Measurements from ENCODE around the gene IL3.

IL3 gene

DNA sequence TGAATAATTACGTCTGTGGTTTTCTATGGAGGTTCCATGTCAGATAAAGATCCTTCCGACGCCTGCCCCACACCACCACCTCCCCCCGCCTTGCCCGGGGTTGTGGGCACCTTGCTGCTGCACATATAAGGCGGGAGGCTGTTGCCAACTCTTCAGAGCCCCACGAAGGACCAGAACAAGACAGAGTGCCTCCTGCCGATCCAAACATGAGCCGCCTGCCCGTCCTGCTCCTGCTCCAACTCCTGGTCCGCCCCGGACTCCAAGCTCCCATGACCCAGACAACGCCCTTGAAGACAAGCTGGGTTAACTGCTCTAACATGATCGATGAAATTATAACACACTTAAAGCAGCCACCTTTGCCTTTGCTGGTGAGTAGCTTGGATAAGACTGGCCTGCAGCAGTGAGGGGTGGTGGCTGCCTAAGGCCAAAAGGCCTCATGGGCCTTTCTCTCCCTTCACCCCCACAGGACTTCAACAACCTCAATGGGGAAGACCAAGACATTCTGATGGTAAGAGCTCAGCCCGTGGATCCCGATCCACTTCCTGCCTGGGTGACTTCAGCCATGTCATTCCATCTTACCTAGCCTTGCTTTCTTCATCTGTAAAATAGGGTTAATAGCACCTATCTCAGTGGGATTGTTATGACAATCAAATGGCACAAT, at the start of gene IL3:
Gene IL3 (plus strand): TSS at position 155 of the 661 bp plus-strand sequence. CDS start 52 bp downstream, at position 207.
- DNase-seq = no peak

- no peak for DNase-seq
These were observed 49.4 kb upstream of the IL3 start for GRCh38 chr5:132010989-132011621.

DNA sequence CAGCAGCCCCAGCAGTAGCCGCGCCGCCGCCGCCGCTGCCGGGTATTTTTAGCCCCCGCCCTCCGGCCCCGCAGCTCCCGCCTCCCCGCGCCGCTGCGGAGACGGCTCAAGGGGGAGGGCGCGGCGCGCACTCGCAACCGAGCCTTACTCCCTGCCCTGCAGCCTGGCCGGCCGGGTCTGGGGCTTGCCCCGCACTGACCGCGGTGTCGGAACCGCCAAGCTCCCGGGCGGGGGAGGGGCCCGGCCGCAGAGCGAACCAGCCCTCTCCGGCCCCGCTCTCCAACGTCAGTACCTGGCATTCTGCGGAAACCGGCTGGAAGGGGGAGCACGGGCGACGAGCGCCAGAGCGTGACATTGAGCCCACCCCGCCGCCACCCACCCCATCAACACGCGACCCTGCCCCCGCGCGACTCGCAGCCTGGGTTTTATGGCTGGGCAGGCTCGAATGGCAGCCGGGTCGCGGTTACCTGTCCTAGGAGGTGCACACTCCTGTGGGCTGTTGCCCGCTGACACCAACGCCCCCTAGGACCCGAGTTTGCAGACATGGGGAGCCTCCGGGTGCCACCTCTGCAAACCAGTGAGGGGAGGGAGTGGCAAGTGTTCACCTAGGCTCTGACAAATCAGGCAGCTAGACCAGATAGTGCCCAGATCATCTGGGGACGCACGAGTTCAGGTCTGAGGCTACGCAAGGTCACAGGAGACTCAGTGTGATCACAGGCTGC, 48.7 kb upstream of the IL3 start, which contains the start of gene ACSL6:
Gene ACSL6 (minus strand): TSS at position 37 of the 722 bp plus-strand sequence. CDS start 105 bp downstream, outside the sequence.
- DNase-seq = peak; percentile 58

DNA sequence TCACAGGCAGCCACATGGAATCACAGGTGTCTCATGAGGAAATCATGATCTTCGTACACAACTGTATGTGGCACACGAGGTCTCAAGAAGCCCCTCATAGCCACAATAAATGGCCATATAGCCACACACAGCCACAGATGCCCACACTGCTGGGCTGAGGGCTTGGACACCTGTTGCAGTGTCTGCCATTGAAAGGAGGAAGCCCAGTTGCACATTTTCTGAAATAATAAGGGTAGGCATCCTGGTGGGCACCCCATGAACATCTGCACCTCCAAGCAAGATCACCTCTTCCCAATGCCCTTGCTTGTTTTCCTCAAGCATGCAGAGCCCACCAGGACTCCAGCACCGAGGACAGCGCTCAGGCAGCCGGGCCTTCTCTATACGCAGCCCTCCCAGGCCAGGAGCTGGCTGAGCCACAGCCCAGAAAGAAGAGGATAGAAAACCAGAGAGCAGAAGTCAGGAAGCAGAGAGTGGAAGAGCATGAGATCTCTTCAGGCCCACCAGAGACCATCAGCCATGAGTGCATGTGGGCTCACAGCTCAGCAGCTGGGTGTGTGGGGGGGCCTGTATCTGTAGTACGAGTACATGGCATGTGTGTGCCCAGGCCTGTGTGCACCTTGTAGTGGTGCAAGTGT, 48.0 kb upstream of the IL3 start:
- DNase-seq = peak; percentile 20

GRCh38 chr5:132013006-132013689, 47.3 kb upstream of the IL3 start:
- DNase-seq = peak; percentile 2

DNA sequence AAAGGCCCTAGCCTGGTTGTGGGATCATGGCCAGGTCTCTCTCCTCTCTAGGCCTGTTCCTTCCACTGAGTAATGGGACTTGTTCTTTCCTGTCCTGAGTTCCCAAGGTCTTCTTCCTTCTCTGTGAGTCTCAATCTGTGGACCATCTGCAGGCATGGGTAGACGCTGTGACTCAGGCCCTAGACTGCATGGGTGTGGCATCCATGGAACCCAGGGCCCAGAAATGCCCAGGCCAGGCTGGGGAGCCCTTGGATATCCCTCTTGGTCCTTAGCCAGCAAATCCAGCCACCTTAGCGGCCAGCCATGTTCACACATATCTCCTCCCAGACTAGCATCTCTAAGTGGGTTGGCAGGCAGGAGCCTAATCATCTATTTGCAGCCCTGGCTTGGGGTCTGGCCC, 46.7 kb upstream of the IL3 start:
- DNase-seq = no peak

GRCh38 chr5:132016721-132017250, 43.7 kb upstream of the IL3 start:
- no peak for DNase-seq

DNA sequence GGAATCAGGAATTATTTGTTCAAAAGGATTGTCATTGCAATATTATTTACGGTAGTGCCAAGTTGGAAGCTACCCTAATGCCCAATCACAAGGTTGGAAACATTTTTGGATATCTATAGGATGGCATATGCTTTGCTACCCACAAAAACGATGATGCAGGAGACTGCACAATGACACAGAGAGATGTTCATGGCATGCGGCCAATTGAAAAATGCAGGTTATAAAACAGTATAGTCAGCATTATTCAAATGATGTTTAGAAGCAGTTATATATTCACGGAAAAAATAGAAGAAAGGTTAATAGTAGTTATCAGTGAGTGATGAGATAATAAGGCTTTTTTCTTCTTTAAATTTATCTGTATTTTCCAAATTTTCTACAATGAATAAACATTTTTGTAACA, 43.1 kb upstream of the IL3 start:
- peak; percentile 29 for DNase-seq

- no peak for DNase-seq
These were observed 42.5 kb upstream of the IL3 start for GRCh38 chr5:132017738-132018625.

GRCh38 chr5:132019337-132019736, 41.1 kb upstream of the IL3 start:
- DNase-seq = no peak

- peak; percentile 65 for DNase-seq
These were observed 40.4 kb upstream of the IL3 start for GRCh38 chr5:132019857-132020555.

DNA sequence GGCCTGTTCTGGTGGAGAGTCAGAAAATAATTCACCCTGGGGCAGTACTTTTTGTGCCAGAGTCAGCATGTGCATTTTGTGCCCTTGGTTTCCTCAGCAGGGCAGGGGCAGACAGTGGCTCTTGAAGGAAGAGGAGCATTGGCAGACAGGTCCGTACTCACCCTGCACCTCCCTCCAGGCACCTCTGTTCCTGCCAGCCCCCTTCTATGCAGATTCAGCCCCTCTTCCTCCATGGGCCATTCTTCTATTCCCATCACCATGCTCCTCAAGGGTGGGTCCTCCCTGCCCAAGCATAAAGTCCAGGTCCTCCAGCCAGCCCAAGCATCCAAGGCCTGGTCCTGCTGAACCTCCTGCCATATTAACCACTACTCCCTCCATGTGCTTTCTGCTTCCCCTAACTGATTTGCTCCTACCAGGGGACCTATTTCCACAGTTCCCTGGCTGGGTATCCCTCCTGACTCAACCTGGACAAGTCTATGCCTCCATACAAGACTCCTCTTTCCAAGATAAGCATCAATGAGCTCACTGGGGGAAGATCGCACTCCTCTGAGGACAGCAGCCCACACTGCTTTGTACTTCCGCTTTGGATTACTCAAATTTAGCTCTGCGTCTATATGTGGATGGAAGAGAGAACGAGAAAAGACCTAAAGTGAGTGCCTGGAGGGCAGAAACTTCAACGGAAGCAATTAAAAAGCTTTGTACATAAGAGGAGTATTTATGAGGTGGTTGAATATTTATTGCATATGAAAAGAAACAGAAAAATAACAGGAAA, 39.7 kb upstream of the IL3 start:
- no peak for DNase-seq

- no peak for DNase-seq
These were observed 38.8 kb upstream of the IL3 start for GRCh38 chr5:132021654-132022053.

DNA sequence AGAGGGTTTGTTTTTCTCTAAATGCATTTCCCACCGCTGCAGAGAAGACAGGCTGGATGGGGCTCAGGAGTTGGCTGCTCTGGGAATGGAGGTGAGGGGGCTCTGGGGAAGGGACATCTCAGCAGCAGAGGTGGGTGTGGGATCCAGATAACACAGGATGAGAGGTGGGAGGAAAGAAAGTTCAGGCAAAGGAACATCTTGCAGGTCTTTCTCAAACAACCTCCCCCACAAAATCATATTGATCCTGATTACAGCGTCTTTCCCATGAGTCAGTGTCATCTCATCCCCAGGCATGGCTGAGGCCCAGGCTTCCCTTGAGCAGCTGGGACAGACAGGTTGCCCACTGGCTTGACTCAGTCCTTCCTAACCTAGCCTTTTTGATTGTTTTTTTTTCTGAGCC, 37.7 kb upstream of the IL3 start:
- DNase-seq = no peak

- DNase-seq = no peak
These were observed 37.0 kb upstream of the IL3 start for GRCh38 chr5:132023258-132024116.

GRCh38 chr5:132024117-132024435, 36.4 kb upstream of the IL3 start:
- no peak for DNase-seq

DNA sequence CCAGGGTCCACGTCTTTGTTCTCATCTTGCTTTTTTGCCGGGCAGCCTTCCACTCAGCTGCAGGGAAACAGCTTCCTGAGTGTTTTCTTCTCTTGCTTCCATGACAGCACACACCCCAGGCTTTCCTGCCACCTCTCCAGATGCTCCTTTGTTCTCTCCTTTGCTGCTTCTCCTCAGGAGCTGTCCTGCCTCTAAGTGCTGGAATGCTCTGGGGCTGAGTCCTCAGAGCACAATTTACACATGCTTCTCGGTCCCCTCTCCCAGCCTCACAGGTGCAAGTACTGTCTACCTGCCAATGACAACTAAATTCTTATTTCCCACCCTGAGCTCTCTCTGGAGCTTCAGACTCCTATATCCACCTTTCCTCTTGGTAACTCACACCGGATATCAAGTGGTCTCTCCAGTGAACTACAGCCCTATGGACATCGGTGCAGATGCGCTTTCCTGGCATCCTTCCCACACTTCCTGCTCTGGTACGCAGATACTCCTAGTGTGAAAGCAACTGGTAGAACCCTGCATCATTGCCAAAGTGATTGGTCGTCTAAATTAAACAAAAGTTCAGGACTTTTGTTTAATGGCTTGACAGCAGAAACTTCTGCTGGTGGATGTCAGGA, 35.6 kb upstream of the IL3 start:
- DNase-seq = no peak

DNA sequence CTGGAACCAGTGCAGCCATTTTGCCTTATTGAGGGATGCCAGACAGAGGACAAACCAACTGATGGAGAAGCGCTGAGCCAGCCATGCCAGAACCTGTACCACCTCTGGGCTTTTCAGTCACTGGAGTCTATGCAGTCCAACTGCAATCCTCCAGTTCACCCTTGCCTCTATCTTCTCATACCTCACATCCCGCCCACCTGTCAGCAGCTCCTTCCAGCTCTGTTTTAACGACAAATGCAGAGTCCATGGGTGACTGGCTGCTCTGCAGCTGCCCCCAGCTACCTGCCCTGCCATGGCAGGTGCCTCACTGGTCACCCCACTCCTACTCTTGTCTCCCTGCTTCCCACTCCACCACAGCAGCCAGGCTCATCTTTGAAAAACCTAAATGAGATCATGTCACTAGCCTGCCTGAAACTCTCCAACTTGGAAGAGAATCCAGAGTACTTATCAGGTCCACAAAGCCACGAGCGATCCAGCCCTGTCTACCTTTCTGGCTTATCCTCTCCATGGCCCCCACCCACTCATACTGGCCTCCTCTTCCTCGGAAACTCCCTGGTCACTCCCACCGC, 35.0 kb upstream of the IL3 start:
- no peak for DNase-seq
